GM19452 (cell line): ENCODE results near the gene GPR31.

Experiments used
- ATAC-seq: cut with Tn5 transposase; IDR thresholded peaks from one replicate; pipeline ENCODE4 v1.9.1; 2021; ENCODE audit not compliant: unreplicated experiment

Gene GPR31

DNA sequence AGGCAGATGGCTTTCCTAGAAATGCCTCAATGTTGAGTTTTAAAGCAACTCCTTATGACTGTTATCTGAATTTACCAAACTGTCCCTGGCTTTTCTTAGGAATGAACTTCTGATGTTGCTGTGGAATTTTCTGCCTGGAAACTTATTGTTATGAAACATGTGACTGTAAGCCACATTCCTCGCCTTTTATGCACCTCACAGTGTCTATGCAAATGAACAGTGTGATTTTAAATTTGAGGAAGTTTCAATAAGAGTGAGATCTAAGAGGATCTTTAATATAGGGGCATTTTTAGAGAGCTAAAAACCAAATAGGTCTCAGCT is 37.2 kb downstream of the GPR31 start:
- ATAC-seq, result no peak

DNA sequence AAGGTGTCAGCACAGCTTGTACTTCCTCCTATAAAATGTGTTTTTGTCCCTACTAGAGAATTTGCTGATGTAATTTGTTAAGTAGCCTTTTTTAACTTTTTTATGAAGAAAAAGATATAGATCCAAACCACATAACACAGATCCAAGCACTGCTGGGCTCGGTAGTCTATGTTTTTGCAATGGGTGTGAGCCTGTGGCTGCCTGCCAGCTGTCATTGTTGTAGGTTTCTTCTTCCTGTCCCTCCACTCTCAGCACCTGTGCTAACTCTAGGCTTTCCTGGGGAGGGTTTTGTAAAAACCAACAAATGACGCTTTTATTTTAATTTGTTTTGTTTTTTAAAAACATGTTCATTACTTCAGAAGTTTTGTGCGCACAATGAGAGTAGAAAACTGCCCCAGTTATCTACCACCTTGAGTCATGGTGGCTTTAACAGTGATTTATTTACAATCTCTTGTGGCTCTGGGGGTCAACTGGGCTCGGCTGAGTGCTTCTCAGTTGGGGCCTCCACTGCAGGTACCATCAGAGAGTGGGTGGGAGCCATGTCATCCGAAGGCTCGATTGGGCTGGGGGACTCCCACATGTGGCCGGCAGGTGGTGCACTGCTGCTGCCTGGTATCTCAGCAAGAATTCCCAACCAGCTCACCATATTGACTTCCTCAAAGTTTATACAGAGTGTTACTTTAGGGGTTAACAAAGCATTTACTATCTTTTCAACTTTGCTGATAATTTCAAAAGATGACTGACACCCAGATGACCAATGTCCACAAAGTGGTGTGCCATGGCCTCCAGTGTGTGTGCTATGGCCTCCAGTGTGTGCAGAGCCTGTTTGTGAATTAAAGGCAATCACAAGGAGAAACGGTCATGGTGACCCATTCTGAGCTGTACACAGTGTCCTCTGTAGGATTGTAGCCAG is 37.9 kb downstream of the GPR31 start:
- ATAC-seq, result no peak

DNA sequence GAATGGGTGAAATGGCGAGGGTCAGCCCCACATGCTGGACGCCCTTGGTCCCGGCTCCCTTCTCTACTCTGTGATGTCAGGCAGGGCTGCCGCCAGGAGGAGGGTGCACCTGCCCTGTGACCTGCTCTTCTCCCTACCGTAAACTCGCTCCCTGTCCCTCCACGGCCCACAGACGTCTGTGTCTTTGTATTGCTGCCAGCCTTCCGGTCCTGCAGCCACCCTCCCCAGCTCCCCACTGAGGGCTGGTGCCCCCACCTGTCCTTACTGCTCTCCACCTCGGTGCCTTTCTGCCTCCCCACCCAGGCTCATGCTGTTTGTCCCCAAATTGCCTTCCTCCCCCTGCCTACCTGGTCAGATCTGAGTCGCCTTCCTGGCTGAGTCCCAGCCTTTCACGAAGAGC is 38.9 kb downstream of the GPR31 start:
- no peak for ATAC-seq

DNA sequence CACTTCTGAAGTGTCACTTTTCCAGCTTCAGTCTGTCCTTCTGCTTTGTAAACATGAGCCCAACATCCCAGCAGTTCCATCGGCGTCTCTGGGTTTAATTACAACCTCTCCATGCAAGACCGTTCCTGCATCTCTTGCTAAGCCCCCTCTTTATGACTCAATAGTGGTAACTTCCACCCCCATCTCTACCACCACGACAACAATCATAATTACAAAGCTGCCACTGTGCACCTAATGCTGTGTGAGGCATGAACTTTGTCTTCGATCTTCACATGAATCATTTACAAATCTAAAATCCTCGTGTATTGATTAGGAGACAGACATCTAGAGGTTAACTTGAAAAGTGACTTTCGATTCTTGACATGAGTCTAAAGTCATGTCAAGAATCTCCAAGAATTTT is 39.8 kb downstream of the GPR31 start:
- no peak for ATAC-seq

DNA sequence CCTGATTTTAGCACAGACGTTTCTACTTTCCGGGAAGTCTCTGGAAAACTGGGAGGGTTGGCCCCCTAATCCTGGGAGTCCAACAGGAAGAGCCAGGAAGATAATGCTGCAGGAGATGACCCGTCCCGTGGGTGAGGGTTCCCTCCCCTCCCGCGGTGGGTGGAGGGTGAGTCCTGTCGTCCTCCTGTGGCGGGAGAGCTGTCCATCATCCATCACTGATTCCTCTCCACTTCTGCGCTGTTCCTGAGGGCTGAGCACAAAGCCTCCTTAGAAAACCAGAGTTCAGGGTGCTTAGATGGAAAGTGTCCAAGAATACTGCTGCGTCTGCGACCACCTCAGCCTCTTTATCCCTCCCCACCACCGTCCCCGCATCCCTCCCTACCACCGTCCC is 40.9 kb downstream of the GPR31 start:
- ATAC-seq, result no peak

DNA sequence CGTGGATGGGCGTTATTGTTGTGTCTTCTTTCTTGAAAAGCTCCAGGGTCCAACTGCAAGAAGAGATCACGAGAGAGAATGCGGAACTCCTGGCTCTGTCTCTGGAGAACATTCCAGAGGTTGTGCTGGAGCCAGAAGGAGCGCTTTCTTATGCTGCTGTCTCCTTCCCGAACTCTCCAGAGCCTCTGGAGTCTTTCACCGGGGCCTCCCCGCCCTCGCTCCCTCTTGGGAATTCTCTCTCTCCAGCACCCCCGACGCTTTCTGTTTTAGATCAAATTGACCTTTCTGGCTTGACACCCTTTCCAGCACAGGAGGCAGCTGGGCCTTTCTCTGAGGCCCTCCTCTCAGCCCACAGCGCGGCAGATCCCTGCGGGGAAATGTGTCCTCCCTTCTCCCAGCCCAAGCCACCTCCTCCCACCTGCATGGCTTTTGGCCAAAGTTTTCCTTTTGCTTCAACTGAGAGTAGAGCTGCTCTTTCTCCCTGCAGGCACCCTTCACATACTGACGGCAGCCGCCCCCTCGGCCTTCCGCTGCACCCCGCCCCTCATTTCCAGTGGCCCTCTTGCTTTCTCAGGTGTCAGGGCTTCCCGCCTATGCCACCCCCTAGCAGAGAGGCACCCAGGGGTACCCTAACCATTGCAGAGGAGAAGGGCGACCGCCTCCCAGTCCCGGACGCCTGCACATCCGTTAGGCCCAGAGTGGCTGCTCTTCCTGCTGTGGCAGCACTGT is 41.5 kb downstream of the GPR31 start:
- no peak for ATAC-seq

DNA sequence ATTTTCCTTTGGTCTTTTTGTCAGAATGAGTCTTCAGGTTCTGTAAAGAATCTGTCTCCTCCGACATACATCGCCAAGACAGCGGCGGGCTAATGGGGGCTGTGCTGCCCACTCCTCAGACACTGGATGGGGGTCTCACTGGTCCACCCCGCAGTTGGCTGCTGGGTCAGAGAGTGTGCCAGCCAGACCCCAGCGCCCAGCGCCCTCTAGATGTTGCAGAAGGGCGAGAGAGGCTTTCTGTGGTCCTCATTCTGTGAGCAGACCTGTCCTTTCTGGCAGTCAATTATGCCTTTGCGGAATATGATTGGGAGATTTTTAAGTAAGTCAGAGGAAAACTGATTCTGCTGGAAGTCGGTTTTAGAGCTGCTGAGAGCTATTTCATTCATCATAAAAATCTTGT is 42.7 kb downstream of the GPR31 start:
- ATAC-seq, result no peak

DNA sequence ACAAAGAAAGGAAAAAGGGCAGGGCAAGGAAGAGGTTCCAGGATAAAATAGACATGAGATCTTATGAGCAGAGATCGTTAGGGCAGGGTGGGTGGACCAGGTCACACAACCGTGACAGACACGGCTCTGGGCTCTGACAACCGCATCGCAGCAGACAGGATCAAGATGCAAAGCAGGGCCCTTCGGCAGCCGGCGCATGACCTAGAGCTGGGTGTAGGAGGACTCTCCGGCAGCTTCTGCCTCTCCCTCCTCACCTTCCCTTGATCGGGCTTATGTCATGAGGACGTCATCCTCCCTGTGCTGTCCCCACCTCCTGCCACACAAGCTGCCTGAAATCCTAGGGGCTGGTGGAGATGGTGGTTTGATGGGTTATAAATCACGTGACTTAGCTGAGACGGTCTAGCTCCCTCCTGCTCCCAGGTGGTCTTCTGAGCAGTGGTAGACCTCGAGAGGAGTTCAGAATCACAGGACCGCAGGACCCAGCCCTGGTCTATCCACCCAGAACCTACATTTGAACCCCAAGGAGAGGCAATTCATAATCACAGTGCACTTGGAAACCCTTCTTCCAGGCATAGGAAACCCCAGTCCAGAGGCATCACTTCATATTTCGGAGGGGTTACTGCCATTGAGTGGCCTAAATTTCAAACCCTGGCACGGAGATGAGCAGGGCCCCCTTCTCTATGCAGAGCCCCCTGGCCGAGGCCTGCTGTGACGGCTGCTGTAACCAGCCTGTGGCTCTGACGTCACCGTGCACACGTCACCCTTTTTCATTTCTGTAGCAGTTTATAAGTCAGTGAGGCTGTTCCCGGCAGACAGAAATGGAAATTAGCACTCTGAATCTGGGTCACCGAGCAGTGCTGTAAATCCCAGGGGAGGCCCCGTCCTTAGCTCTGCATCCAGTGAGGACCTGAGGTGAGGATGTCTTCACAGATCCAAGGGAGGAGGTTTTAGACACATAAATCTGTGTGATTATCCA is 43.6 kb downstream of the GPR31 start:
- ATAC-seq, result peak; percentile 80

DNA sequence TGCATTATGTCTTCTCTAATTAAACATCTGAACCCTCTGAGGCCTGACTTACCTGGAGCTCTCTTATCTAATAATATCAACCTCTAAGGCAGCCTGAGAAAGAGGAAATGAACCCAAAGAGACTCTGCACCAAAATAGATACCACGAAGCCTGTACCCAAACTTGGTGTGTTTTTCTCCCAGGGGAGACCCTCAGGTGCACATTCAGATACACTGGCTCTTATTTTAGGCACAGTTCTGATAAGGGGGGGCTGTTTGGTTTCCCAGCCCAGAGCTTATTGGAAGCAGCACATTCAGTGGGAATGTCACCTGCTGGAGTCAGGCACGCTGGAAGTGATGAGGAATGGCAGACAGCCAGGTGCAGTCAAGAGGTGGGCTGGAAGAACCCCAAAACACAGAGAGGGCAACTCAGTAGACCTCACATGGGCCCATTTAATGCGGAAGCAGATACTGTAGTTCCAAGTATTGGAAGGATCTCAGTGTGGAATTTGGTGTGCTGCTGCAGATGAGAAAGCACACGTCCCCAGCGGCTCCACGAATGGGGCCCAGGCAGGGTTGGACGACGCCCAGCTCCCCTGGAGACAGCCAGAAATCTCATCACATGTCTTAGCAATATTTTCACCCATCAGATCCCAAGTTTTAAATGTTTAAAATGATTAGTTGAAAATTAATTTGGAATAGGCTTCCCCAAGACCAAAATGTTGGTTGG is 44.6 kb downstream of the GPR31 start:
- peak; percentile 43 for ATAC-seq

DNA sequence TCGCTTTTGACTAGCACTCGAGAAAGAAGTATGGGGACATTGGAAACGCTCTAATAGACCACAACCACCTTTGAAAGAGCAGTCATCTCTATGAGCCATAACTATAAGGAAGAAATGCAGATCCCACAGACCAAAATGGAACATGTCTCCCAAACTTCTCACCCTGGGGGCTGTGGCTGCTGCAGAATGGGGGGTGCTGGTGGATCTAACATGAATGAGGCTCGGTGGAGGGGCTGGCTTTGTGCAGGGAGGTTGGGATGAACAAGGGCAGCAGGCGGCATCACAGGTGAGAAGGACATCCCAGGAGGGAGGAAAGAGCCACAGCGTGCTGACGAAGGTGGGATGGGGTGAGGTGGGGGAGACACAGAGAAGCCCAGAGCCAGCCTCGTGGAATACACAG is 45.4 kb downstream of the GPR31 start:
- ATAC-seq, result no peak

DNA sequence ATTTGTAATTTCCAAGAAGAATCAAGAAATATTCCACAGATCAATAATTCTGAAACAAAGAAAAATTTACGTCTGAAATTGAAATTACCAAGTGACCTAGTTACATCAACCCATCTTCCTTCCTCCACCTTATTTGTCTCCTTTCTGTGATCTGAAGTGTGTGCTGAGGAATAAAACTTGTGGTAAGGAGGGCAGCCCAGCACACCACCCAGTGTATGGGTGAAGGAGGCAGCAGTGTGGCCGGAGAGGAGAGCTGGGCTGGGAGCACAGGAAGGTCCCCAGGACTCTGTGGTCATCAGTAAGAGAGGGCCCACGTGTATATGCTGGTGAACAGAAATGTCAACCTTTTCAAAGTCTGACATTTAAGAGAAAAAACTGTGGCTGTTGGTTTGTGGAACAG is 46.2 kb downstream of the GPR31 start:
- no peak for ATAC-seq

DNA sequence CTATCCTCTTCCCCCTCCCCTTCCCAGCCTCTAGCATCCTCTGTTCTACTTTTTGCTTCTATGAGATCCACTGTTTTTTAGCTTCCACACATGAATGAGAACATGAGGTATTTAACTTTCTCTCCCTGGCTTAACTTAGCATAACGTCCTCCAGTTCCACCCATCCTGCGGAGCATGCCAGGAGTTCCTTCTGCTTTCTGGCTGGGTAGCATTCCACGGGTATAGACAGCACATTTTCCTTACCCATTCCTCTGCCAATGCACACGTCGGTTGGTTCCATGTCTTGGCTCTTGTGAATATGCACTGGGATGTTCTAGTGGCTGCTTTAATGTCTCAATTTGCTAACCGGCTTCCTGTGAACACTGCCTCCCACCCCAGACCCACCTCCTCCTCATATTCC is 48.1 kb downstream of the GPR31 start:
- no peak for ATAC-seq

DNA sequence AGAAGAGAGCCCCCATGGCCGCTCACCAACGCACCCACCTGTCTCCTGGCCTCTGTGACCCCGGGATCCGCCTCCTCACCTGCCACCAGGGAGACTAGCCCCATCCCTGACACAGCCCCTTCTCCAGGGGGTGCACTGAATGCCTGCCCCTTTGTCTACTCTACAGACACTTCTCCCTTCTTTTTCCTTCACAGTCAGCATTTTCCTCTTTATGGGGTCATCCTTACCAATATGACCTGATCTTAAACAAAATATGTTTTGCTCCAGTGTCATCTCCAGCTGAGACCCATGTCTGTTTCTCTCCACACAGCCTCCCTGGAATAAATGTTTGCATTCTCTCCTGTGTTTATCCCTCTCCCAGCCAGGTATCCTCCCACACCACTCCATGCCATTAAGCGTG is 49.5 kb downstream of the GPR31 start:
- no peak for ATAC-seq

DNA sequence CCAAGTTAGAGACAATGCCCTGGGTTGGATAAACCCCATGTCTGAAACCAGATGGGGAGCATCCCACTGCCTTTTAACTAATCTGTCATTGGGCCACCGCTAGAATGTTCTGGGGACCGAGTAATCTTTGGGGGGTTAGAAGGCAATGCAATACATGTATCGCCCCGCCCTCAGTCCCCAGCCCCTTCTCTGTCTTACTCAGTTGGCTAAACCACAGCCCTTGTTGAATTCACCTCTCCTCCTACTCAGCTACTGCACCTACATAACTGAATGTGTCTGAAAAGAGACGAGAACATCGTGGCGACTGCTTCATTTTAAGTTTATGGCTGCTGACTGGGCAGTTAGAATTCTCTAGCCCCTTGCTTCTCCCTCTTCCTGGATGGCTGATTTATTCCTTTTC is 50.0 kb downstream of the GPR31 start:
- ATAC-seq, result no peak

DNA sequence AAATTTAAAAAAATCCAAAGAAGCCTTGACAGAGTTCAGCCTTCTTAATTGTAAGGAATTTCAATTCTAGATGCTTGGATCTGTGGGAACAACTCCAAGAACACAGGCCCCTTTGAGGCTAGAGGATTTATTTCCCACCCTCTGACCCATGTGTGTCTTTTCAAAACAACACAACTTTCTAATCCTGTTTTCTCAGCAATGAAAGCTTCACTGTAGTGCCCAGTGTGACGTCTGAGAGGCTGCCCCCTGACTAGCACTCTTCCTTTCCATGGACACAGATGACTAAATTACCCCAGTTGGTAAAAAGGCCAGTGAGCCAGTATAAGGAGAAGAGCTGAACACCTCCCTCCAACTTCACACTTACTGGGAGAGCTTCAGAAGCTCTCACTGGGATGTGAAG is 51.4 kb downstream of the GPR31 start:
- ATAC-seq, result no peak
